ENCODE measurements around the gene CAMKK2.
A peak's percentile ranks its signal among the peaks of the same experiment; 100 is the strongest.

DNA sequence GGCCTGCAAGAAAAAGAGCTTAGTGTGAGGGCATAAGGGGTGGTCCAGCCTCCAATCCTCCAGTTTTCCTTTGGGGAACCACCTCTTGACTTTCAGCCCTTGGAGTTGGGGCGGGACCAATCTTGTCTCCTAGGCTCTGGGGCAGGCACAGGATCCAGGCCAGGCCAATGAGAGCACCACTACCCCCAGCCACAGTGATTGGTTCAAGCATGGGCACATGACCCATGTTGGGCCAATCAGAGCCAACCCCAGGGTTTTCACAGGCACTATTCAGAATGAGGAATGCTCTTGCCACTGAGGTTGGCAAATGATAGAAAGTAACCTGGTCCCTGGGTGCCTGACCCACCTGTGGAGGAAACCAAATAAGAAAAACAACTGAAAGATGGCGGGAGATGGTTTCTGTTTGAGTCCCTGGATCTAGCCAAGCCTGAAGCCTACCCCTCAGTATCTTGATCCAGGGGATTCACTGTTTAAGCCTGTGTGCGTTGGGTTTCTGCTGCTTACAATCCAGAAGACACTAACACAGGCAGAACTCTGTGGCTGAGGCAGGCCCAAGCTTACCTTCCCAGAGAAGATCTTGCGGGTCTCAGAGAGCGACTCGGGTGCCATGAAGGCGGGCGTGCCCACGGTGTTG, 43.7 kb downstream of the CAMKK2 start:
- TF ChIP-seq, protein P1, sequence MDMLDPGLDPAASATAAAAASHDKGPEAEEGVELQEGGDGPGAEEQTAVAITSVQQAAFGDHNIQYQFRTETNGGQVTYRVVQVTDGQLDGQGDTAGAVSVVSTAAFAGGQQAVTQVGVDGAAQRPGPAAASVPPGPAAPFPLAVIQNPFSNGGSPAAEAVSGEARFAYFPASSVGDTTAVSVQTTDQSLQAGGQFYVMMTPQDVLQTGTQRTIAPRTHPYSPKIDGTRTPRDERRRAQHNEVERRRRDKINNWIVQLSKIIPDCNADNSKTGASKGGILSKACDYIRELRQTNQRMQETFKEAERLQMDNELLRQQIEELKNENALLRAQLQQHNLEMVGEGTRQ (IDR thresholded peaks at IDR 0.05; ENCODE audit: borderline replicate concordance, low read depth, low read length) = no peak
- TF ChIP-seq YY1 (IDR thresholded peaks at IDR 0.05; ENCODE audit: low read depth) = no peak
- TF ChIP-seq, protein P2, sequence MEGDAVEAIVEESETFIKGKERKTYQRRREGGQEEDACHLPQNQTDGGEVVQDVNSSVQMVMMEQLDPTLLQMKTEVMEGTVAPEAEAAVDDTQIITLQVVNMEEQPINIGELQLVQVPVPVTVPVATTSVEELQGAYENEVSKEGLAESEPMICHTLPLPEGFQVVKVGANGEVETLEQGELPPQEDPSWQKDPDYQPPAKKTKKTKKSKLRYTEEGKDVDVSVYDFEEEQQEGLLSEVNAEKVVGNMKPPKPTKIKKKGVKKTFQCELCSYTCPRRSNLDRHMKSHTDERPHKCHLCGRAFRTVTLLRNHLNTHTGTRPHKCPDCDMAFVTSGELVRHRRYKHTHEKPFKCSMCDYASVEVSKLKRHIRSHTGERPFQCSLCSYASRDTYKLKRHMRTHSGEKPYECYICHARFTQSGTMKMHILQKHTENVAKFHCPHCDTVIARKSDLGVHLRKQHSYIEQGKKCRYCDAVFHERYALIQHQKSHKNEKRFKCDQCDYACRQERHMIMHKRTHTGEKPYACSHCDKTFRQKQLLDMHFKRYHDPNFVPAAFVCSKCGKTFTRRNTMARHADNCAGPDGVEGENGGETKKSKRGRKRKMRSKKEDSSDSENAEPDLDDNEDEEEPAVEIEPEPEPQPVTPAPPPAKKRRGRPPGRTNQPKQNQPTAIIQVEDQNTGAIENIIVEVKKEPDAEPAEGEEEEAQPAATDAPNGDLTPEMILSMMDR (IDR thresholded peaks at IDR 0.05) = no peak
- TF ChIP-seq, protein P3, sequence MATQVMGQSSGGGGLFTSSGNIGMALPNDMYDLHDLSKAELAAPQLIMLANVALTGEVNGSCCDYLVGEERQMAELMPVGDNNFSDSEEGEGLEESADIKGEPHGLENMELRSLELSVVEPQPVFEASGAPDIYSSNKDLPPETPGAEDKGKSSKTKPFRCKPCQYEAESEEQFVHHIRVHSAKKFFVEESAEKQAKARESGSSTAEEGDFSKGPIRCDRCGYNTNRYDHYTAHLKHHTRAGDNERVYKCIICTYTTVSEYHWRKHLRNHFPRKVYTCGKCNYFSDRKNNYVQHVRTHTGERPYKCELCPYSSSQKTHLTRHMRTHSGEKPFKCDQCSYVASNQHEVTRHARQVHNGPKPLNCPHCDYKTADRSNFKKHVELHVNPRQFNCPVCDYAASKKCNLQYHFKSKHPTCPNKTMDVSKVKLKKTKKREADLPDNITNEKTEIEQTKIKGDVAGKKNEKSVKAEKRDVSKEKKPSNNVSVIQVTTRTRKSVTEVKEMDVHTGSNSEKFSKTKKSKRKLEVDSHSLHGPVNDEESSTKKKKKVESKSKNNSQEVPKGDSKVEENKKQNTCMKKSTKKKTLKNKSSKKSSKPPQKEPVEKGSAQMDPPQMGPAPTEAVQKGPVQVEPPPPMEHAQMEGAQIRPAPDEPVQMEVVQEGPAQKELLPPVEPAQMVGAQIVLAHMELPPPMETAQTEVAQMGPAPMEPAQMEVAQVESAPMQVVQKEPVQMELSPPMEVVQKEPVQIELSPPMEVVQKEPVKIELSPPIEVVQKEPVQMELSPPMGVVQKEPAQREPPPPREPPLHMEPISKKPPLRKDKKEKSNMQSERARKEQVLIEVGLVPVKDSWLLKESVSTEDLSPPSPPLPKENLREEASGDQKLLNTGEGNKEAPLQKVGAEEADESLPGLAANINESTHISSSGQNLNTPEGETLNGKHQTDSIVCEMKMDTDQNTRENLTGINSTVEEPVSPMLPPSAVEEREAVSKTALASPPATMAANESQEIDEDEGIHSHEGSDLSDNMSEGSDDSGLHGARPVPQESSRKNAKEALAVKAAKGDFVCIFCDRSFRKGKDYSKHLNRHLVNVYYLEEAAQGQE (IDR thresholded peaks at IDR 0.05; ENCODE audit: low read depth, low read length) = no peak
- no peak for TF ChIP-seq TAF1 (IDR thresholded peaks at IDR 0.05; ENCODE audit: borderline replicate concordance, low read depth, low read length)
- no peak for TF ChIP-seq TEAD4 (IDR thresholded peaks at IDR 0.05; ENCODE audit: borderline replicate concordance, insufficient read depth)
- TF ChIP-seq SIN3A (IDR thresholded peaks at IDR 0.05; ENCODE audit: borderline replicate concordance, low read depth, low read length) = no peak
- TF ChIP-seq FOXJ3 (CRISPR knock-in tag; IDR thresholded peaks at IDR 0.05) = no peak
- TF ChIP-seq, protein P4, sequence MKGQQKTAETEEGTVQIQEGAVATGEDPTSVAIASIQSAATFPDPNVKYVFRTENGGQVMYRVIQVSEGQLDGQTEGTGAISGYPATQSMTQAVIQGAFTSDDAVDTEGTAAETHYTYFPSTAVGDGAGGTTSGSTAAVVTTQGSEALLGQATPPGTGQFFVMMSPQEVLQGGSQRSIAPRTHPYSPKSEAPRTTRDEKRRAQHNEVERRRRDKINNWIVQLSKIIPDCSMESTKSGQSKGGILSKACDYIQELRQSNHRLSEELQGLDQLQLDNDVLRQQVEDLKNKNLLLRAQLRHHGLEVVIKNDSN (IDR thresholded peaks at IDR 0.05; ENCODE audit: borderline replicate concordance, low read depth) = peak; percentile 47; the same call in 1 of the 2 replicates
- no peak for TF ChIP-seq POLR2AphosphoS5 (IDR thresholded peaks at IDR 0.05; ENCODE audit: low read depth, low read length)
- TF ChIP-seq CHD2 (IDR thresholded peaks at IDR 0.05; ENCODE audit: low read length, partially characterized antibody) = no peak
- TF ChIP-seq NRF1 (IDR thresholded peaks at IDR 0.05; ENCODE audit: low read depth, low read length) = no peak
- TF ChIP-seq RAD21 (IDR thresholded peaks at IDR 0.05; ENCODE audit: low read length) = no peak
- no peak for TF ChIP-seq NFIC (IDR thresholded peaks at IDR 0.05; ENCODE audit: borderline replicate concordance)
